Measurements from ENCODE around the gene CC2D1B. TPM values are rescaled to one million over a fixed set of nuclear protein-coding genes. Genes with fewer than 3 reads are reported as not detected.
A peak's percentile ranks its signal among the peaks of the same experiment; 100 is the strongest.

The CC2D1B gene
- total and polyA plus RNA-seq, 9 of the 15 experiments (the other 6 are each of a cell fraction or from before 2014, with no cell fraction given): 1.2 to 33.6 (median 25.5) TPM

DNA sequence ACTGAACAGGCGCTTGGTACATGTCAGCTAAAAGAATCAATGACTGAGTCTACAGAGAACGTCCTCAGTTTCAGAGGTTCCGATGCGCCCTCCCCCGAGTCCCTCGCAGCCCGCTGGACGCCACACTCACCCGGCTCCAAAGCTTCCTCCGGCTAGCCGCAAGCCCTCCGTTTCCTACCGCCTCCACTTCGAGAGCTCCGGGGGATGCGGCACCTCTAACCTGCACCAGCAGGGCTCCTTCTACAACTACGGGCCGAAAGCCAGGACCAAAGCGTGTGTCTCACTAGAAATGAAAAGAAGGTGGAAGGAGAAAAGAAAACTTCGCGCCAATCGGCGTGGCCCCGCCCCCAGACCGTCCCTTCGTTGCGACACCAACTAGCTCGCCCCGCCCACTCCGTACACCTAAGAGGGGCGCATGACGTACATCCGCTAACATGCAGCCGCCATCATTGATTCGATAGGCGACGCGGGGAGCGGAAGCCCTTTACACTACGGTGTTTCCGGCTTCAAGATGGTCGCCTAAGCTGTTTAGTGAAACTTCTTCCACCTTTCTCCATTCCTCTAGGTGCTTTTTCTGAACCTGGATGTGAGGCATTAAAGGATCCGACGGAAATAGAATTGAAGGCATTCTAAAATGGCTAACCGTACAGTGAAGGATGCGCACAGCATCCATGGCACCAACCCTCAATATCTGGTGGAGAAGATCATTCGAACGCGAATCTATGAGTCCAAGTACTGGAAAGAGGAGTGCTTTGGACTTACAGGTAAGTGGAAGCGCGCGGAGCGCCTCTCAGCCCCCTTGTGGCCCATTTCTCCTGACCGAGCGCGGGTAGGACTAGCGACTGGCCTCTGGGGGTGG, 38.3 kb upstream of the CC2D1B start, which contains the start of the genes ORC1 and PRPF38A (continued):
- TF ChIP-seq, protein P1, sequence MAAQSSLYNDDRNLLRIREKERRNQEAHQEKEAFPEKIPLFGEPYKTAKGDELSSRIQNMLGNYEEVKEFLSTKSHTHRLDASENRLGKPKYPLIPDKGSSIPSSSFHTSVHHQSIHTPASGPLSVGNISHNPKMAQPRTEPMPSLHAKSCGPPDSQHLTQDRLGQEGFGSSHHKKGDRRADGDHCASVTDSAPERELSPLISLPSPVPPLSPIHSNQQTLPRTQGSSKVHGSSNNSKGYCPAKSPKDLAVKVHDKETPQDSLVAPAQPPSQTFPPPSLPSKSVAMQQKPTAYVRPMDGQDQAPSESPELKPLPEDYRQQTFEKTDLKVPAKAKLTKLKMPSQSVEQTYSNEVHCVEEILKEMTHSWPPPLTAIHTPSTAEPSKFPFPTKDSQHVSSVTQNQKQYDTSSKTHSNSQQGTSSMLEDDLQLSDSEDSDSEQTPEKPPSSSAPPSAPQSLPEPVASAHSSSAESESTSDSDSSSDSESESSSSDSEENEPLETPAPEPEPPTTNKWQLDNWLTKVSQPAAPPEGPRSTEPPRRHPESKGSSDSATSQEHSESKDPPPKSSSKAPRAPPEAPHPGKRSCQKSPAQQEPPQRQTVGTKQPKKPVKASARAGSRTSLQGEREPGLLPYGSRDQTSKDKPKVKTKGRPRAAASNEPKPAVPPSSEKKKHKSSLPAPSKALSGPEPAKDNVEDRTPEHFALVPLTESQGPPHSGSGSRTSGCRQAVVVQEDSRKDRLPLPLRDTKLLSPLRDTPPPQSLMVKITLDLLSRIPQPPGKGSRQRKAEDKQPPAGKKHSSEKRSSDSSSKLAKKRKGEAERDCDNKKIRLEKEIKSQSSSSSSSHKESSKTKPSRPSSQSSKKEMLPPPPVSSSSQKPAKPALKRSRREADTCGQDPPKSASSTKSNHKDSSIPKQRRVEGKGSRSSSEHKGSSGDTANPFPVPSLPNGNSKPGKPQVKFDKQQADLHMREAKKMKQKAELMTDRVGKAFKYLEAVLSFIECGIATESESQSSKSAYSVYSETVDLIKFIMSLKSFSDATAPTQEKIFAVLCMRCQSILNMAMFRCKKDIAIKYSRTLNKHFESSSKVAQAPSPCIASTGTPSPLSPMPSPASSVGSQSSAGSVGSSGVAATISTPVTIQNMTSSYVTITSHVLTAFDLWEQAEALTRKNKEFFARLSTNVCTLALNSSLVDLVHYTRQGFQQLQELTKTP (IDR thresholded peaks at IDR 0.05; ENCODE audit: low read depth in 1 of 2, partially characterized antibody in 2 of 2): peak; percentile 58 to 79
- TF ChIP-seq EZH2 (IDR thresholded peaks at IDR 0.05; ENCODE audit: borderline replicate concordance, low read depth, low read length) (no peak), ZNF431 (CRISPR knock-in tag; IDR thresholded peaks at IDR 0.05) (peak; percentile 27; the same call in 1 of the 2 replicates), CEBPG (CRISPR knock-in tag; IDR thresholded peaks at IDR 0.05) (peak; percentile 98), CEBPG (tag; conservative IDR thresholded peaks at IDR 0.05 in 1 of 2, IDR thresholded peaks at IDR 0.05 in 1 of 2) (peak; percentile 95 to 97), PCBP2 (IDR thresholded peaks at IDR 0.05; ENCODE audit: low read depth, low read length, poor library complexity, severe bottlenecking) (no peak), GTF2F1 (IDR thresholded peaks at IDR 0.05; ENCODE audit: low read depth, low read length) (no peak), ZNF197 (CRISPR knock-in tag; IDR thresholded peaks at IDR 0.05; ENCODE audit: low read depth) (no peak)
- TF ChIP-seq, protein P2, sequence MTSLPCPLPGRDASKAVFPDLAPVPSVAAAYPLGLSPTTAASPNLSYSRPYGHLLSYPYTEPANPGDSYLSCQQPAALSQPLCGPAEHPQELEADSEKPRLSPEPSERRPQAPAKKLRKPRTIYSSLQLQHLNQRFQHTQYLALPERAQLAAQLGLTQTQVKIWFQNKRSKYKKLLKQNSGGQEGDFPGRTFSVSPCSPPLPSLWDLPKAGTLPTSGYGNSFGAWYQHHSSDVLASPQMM (CRISPR knock-in tag; IDR thresholded peaks at IDR 0.05): no peak
- TF ChIP-seq, protein P3, sequence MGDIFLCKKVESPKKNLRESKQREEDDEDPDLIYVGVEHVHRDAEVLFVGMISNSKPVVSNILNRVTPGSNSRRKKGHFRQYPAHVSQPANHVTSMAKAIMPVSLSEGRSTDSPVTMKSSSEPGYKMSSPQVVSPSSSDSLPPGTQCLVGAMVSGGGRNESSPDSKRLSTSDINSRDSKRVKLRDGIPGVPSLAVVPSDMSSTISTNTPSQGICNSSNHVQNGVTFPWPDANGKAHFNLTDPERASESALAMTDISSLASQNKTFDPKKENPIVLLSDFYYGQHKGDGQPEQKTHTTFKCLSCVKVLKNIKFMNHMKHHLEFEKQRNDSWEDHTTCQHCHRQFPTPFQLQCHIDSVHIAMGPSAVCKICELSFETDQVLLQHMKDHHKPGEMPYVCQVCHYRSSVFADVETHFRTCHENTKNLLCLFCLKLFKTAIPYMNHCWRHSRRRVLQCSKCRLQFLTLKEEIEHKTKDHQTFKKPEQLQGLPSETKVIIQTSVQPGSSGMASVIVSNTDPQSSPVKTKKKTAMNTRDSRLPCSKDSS (IDR thresholded peaks at IDR 0.05; ENCODE audit: low read depth, partially characterized antibody): no peak
- TF ChIP-seq, protein P4, sequence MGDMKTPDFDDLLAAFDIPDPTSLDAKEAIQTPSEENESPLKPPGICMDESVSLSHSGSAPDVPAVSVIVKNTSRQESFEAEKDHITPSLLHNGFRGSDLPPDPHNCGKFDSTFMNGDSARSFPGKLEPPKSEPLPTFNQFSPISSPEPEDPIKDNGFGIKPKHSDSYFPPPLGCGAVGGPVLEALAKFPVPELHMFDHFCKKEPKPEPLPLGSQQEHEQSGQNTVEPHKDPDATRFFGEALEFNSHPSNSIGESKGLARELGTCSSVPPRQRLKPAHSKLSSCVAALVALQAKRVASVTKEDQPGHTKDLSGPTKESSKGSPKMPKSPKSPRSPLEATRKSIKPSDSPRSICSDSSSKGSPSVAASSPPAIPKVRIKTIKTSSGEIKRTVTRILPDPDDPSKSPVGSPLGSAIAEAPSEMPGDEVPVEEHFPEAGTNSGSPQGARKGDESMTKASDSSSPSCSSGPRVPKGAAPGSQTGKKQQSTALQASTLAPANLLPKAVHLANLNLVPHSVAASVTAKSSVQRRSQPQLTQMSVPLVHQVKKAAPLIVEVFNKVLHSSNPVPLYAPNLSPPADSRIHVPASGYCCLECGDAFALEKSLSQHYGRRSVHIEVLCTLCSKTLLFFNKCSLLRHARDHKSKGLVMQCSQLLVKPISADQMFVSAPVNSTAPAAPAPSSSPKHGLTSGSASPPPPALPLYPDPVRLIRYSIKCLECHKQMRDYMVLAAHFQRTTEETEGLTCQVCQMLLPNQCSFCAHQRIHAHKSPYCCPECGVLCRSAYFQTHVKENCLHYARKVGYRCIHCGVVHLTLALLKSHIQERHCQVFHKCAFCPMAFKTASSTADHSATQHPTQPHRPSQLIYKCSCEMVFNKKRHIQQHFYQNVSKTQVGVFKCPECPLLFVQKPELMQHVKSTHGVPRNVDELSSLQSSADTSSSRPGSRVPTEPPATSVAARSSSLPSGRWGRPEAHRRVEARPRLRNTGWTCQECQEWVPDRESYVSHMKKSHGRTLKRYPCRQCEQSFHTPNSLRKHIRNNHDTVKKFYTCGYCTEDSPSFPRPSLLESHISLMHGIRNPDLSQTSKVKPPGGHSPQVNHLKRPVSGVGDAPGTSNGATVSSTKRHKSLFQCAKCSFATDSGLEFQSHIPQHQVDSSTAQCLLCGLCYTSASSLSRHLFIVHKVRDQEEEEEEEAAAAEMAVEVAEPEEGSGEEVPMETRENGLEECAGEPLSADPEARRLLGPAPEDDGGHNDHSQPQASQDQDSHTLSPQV (IDR thresholded peaks at IDR 0.05): 0 out of 2 replicates have a peak, but pooled peaks have one; percentile 5
- TF ChIP-seq, protein P5, sequence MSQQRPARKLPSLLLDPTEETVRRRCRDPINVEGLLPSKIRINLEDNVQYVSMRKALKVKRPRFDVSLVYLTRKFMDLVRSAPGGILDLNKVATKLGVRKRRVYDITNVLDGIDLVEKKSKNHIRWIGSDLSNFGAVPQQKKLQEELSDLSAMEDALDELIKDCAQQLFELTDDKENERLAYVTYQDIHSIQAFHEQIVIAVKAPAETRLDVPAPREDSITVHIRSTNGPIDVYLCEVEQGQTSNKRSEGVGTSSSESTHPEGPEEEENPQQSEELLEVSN (IDR thresholded peaks at IDR 0.05; ENCODE audit: borderline replicate concordance in 1 of 2, extremely low read depth in 1 of 2, insufficient read depth in 1 of 2, insufficient read length in 1 of 2, low read depth in 1 of 2, low read length in 1 of 2, poor library complexity in 1 of 2, severe bottlenecking in 1 of 2): peak in 1 of 2 experiments; percentile 12
